GM12878 (cell line): ENCODE data around the gene VRK3. TPM values are rescaled to one million over a fixed set of nuclear protein-coding genes. Genes with fewer than 3 reads are reported as not detected.

ENCODE experiments used
- ATAC-seq: fragments of 200-7000 bp; cut with Tn5 transposase; 3 replicates; pipeline ENCODE4 v1.9.1; 2020; ENCODE audit warnings: mild to moderate bottlenecking, moderate library complexity
- BruUV-seq: library from RNA; stranded (reverse); fragments of 400-500 nt; replicated peaks from 2 replicates; lab custom pipeline; 2021; lab: Mats Ljungman, UMichigan
- CTCF ChIA-PET: fragments of 300-600 bp; sonication (Branson Sonifier 250); formaldehyde crosslinking; extraction: SDS; loops from one replicate; lab custom pipeline; 2021; ENCODE audit warnings: inconsistent platforms; lab: Yijun Ruan, JAX
- POLR2A ChIA-PET: fragments of 350-600 bp; formaldehyde crosslinking; extraction: SDS; loops from one replicate; lab custom pipeline; 2021; ENCODE audit warnings: inconsistent platforms; lab: Charles Lee
- RAD21 ChIA-PET: fragments of 300-600 bp; sonication (Branson Sonifier 250); formaldehyde crosslinking; loops from one replicate; lab custom pipeline; 2023; ENCODE audit warnings: antibody characterized with exemption; ENCODE audit not compliant: unreplicated experiment; lab: Charles Lee
- SMC1A ChIA-PET: fragments of 300-600 bp; sonication (Branson Sonifier 250); formaldehyde crosslinking; loops from one replicate; lab custom pipeline; 2023; ENCODE audit not compliant: unreplicated experiment, uncharacterized antibody; lab: Charles Lee
- DNase-seq: peaks from one replicate; pipeline ENCODE4 v3.0.0-alpha.2; 2011; ENCODE audit warnings: low read depth, low spot score
- FAIRE-seq: peaks from 3 replicates; lab custom pipeline; 2011; peaks lifted over from hg19 to GRCh38; lab: Jason Lieb, UNC
- H2AFZ ChIP-seq: 2 replicates; pipeline ENCODE4 v1.6.0; 2011; ENCODE audit warnings: low read depth, low read length, control low read depth; ENCODE audit not compliant: control insufficient read depth
- H3K27ac ChIP-seq: 2 replicates; pipeline ENCODE4 v1.5.1; 2011; ENCODE audit warnings: control low read depth; ENCODE audit not compliant: control insufficient read depth, insufficient read depth
- H3K27me3 ChIP-seq, 2 experiments: replicated peaks in 1 of 2; 2 replicates each; pipeline versions ENCODE4 v1.6.0 to v1.6.1; 2011; ENCODE audit warnings: low read length in 1 of 2; ENCODE audit not compliant: control insufficient read depth in 2 of 2, insufficient read depth in 2 of 2
- H3K36me3 ChIP-seq, 2 experiments: 2 replicates each; pipeline ENCODE4 v1.5.1; 2011; ENCODE audit warnings: low read length in 1 of 2; ENCODE audit not compliant: control insufficient read depth in 2 of 2, insufficient read depth in 2 of 2
- H3K4me1 ChIP-seq: 2 replicates; pipeline ENCODE4 v1.6.1; 2011; ENCODE audit warnings: mild to moderate bottlenecking, low read length, moderate library complexity, mixed read lengths; ENCODE audit not compliant: control insufficient read depth, insufficient read depth
- H3K4me2 ChIP-seq: 2 replicates; pipeline ENCODE4 v1.6.0; 2011; ENCODE audit warnings: control low read depth; ENCODE audit not compliant: control insufficient read depth, insufficient read depth
- H3K4me3 ChIP-seq: fragments of 200-600 bp; sonication (generic); 2 replicates; pipeline ENCODE4 v1.5.1; 2016
- H3K79me2 ChIP-seq: 2 replicates; pipeline ENCODE4 v1.6.0; 2011; ENCODE audit warnings: low read length; ENCODE audit not compliant: control insufficient read depth, insufficient read depth
- H3K9ac ChIP-seq: 2 replicates; pipeline ENCODE4 v1.8.0; 2011; ENCODE audit warnings: low read length, control low read depth, mixed read lengths; ENCODE audit not compliant: control insufficient read depth, insufficient read depth
- H3K9me3 ChIP-seq: replicated peaks from 3 replicates; pipeline ENCODE4 v1.5.1; 2011; ENCODE audit warnings: mild to moderate bottlenecking, low read length; ENCODE audit not compliant: control insufficient read depth, insufficient read depth
- H4K20me1 ChIP-seq: 2 replicates; pipeline ENCODE4 v1.6.0; 2011; ENCODE audit not compliant: control insufficient read depth, insufficient read depth
- BCL11A ChIP-seq: IDR thresholded peaks from 2 replicates; pipeline ENCODE4 v1.6.1; 2011; ENCODE audit warnings: low read depth, low read length
- WGBS: methylation state at CpG from one replicate; pipeline ENCODE4 v1.1.6; 2016; ENCODE audit warnings: low lambda C conversion rate; ENCODE audit not compliant: insufficient replicate concordance, insufficient coverage; ENCODE audit errors: missing lambda C conversion rate; 5-methylcytosine and 5-hydroxymethylcytosine counted together
- in situ Hi-C: fragments of 300-500 bp; cut with MboI; formaldehyde crosslinking; loops from 9 replicates; pipeline ENCODE4 v1.14.3; 2018; ENCODE audit warnings: mixed read lengths
- intact Hi-C: fragments of 100-400 bp; cut with micrococcal nuclease; formaldehyde crosslinking; loops from one replicate; pipeline ENCODE4 v1.14.2; 2022; ENCODE audit not compliant: unreplicated experiment
- polyA plus RNA-seq, 11 experiments: library from polyadenylated mRNA; depleted of rRNA in 4 of 11; unstranded in 6 of 11; stranded (reverse) in 5 of 11; fragments of >200 nt; fragmentation: Nextera tagmentation in 4 of 11; fragmentation: Illumina TruSeq in 1 of 11; extraction: Ambion mirVana in 4 of 11; extraction: Trizol in 1 of 11; gene quantifications; 1 replicate in 1 of 11; 2 replicates in 10 of 11; pipeline versions ENCODE4 v1.2.1 to v1.2.3, GENCODE V29; 2011 to 2016; ENCODE audit warnings: inconsistent platforms in 2 of 11, missing spikeins in 2 of 11, low read depth in 1 of 11
- total RNA-seq, 4 experiments: library from RNA; depleted of rRNA in 3 of 4; stranded (reverse); fragments of >200 nt in 3 of 4; fragmentation: Illumina TruSeq in 1 of 4; extraction: Trizol in 1 of 4; gene quantifications; 2 replicates each; pipeline versions ENCODE4 v1.2.1 to v1.2.3, GENCODE V29; 2013 to 2021
- TF ChIP-seq, protein P1 (sequence below): IDR thresholded peaks from 2 replicates; pipeline ENCODE4 v1.6.1; 2011; ENCODE audit warnings: borderline replicate concordance, low read depth, mild to moderate bottlenecking, moderate library complexity, low read length; ENCODE audit not compliant: insufficient read depth, poor library complexity, severe bottlenecking
- TF ChIP-seq, protein P2 (sequence below): IDR thresholded peaks from 2 replicates; pipeline ENCODE4 v1.6.1; 2012; ENCODE audit warnings: mild to moderate bottlenecking, low read depth, low read length

VRK3 gene
- total and polyA plus RNA-seq, 10 of the 15 experiments (the other 5 are each of a cell fraction or from before 2014, with no cell fraction given) = 17.3 to 61.9 (median 35.5) TPM

DNA sequence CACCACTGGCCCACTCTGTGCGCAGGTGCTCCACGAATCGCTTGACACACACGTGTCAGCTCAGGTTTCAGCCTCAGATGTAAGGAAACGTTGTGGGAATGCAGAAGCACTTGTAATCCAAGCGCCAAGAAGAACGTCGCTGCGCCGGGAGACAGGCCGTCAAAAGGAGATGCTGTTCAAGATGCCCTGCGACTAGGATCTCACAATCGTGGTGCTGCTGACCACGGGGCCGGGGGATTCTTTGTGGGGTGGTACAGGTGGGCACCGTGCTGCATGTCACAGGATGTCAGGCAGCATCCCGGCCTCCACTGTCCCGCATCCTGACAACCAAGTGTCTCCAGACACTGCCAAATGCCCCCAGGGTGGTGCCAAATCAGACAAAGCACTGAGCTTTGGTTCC is 47.3 kb downstream of the VRK3 start:
- TF ChIP-seq BCL11A = no peak
- TF ChIP-seq, protein P1, sequence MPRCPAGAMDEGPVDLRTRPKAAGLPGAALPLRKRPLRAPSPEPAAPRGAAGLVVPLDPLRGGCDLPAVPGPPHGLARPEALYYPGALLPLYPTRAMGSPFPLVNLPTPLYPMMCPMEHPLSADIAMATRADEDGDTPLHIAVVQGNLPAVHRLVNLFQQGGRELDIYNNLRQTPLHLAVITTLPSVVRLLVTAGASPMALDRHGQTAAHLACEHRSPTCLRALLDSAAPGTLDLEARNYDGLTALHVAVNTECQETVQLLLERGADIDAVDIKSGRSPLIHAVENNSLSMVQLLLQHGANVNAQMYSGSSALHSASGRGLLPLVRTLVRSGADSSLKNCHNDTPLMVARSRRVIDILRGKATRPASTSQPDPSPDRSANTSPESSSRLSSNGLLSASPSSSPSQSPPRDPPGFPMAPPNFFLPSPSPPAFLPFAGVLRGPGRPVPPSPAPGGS = no peak
- in situ Hi-C loops (no loop called here), intact Hi-C loops (no loop called here)
- Histone ChIP-seq H3K27ac (no peak overlapping the region), H3K4me2 (no peak overlapping the region), H3K27me3 (no peaks in the 10 kb centered on the region), H2AFZ (no peak overlapping the region), H3K36me3 (no peaks in the 10 kb centered on the region; a peak in 1 of 4 replicates), H3K4me1 (no peaks in the 10 kb centered on the region), H3K9ac (no peak overlapping the region), H4K20me1 (no peaks in the 10 kb centered on the region), H3K9me3 (no peaks in the 10 kb centered on the region), H3K4me3 (no peak overlapping the region), H3K79me2 (no peaks in the 10 kb centered on the region)
- FAIRE-seq (no peak), ATAC-seq (no peak), DNase-seq (no peak)
- BruUV-seq = no TSS peak
- ChIA-PET POLR2A (no interaction called here), CTCF (no interaction called here), RAD21 (interaction anchor here (2.0 kb wide), 1 partner anchor 40 kb away, joined by 4 read pairs; no protein-coding TSS in a partner anchor), SMC1A (no interaction called here)
- 88% methylated on average over 18 of the region's 18 CpGs for WGBS

GRCh38 chr19:49977076-49977475 is 48.1 kb downstream of the VRK3 start:
- Histone ChIP-seq H3K79me2 (no peaks in the 10 kb centered on the region), H3K27me3 (no peaks in the 10 kb centered on the region), H2AFZ (no peak overlapping the region), H3K27ac (no peak overlapping the region), H3K4me2 (no peak overlapping the region), H3K36me3 (no peaks in the 10 kb centered on the region; a peak in 1 of 4 replicates), H3K4me3 (no peak overlapping the region), H4K20me1 (no peaks in the 10 kb centered on the region), H3K9me3 (no peaks in the 10 kb centered on the region), H3K4me1 (no peaks in the 10 kb centered on the region), H3K9ac (no peak overlapping the region)
- ChIA-PET CTCF (no interaction called here), SMC1A (interaction anchor here (0.6 to 1.1 kb wide), 2 partner anchors 15 to 91 kb away, joined by 3 read pairs; no protein-coding TSS in a partner anchor), RAD21 (no interaction called here), POLR2A (no interaction called here)
- FAIRE-seq (no peak), ATAC-seq (no peak), DNase-seq (no peak)
- in situ Hi-C loops (no loop called here), intact Hi-C loops (no loop called here)
- TF ChIP-seq, protein P2, sequence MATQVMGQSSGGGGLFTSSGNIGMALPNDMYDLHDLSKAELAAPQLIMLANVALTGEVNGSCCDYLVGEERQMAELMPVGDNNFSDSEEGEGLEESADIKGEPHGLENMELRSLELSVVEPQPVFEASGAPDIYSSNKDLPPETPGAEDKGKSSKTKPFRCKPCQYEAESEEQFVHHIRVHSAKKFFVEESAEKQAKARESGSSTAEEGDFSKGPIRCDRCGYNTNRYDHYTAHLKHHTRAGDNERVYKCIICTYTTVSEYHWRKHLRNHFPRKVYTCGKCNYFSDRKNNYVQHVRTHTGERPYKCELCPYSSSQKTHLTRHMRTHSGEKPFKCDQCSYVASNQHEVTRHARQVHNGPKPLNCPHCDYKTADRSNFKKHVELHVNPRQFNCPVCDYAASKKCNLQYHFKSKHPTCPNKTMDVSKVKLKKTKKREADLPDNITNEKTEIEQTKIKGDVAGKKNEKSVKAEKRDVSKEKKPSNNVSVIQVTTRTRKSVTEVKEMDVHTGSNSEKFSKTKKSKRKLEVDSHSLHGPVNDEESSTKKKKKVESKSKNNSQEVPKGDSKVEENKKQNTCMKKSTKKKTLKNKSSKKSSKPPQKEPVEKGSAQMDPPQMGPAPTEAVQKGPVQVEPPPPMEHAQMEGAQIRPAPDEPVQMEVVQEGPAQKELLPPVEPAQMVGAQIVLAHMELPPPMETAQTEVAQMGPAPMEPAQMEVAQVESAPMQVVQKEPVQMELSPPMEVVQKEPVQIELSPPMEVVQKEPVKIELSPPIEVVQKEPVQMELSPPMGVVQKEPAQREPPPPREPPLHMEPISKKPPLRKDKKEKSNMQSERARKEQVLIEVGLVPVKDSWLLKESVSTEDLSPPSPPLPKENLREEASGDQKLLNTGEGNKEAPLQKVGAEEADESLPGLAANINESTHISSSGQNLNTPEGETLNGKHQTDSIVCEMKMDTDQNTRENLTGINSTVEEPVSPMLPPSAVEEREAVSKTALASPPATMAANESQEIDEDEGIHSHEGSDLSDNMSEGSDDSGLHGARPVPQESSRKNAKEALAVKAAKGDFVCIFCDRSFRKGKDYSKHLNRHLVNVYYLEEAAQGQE = no peak
- 85% methylated on average over 12 of the region's 13 CpGs for WGBS
- BruUV-seq = no TSS peak
